ENCODE data around the gene CASQ1.

The CASQ1 gene

GRCh38 chr1:160227034-160227433, 36.7 kb downstream of the CASQ1 start:
- DNase-seq, result no peak

- no peak for DNase-seq
Observed at GRCh38 chr1:160227561-160227960, 37.2 kb downstream of the CASQ1 start.

- DNase-seq, result no peak
Observed at GRCh38 chr1:160228431-160228830, 38.1 kb downstream of the CASQ1 start.

- DNase-seq, result no peak
Observed at GRCh38 chr1:160232911-160233310, 42.5 kb downstream of the CASQ1 start.

- no peak for DNase-seq
Observed at GRCh38 chr1:160236806-160237205, 46.4 kb downstream of the CASQ1 start.

GRCh38 chr1:160237558-160237957, 47.2 kb downstream of the CASQ1 start:
- no peak for DNase-seq

GRCh38 chr1:160238408-160238807, 48.0 kb downstream of the CASQ1 start:
- no peak for DNase-seq

GRCh38 chr1:160239582-160240299, 49.4 kb downstream of the CASQ1 start:
- no peak for DNase-seq

- no peak for DNase-seq
Observed at GRCh38 chr1:160243767-160244166, 53.4 kb downstream of the CASQ1 start.

GRCh38 chr1:160244209-160244608, 53.8 kb downstream of the CASQ1 start:
- DNase-seq, result no peak

- no peak for DNase-seq
Observed at GRCh38 chr1:160245434-160245833, 55.1 kb downstream of the CASQ1 start.

- no peak for DNase-seq
Observed at GRCh38 chr1:160247053-160247452, 56.7 kb downstream of the CASQ1 start.

GRCh38 chr1:160251011-160251410, 60.6 kb downstream of the CASQ1 start:
- DNase-seq, result no peak
